WERI-Rb-1 (cell line): ENCODE data around the gene TMEM132D.

Experiments
- DNase-seq: peaks from one replicate; pipeline ENCODE4 v3.0.0-alpha.2; 2020
- H3K27ac ChIP-seq: fragments of 250-450 bp; sonication (Bioruptor Pico); 2 replicates; pipeline ENCODE4 v1.5.1; 2020; ENCODE audit warnings: mild to moderate bottlenecking, moderate library complexity
- H3K27me3 ChIP-seq: fragments of 250-450 bp; sonication (Bioruptor Pico); 2 replicates; pipeline ENCODE4 v1.5.1; 2021; ENCODE audit warnings: mild to moderate bottlenecking, low read depth, moderate library complexity; ENCODE audit not compliant: insufficient read depth, severe bottlenecking
- H3K36me3 ChIP-seq: fragments of 250-450 bp; sonication (Bioruptor Pico); 2 replicates; pipeline ENCODE4 v1.5.1; 2020; ENCODE audit warnings: mild to moderate bottlenecking, moderate library complexity
- H3K4me3 ChIP-seq: 2 replicates; pipeline ENCODE4 v1.5.1; 2011; ENCODE audit warnings: low read depth, mild to moderate bottlenecking, control low read depth, low read length
- H3K9me3 ChIP-seq: fragments of 250-450 bp; sonication (Bioruptor Pico); 2 replicates; pipeline ENCODE4 v1.5.1; 2021; ENCODE audit warnings: mild to moderate bottlenecking, moderate library complexity; ENCODE audit not compliant: severe bottlenecking
- TF ChIP-seq, protein P1 (sequence below): IDR thresholded peaks from 2 replicates; pipeline ENCODE4 v1.5.1; 2011; ENCODE audit warnings: low read depth, mild to moderate bottlenecking, control low read depth, inconsistent platforms, low read length

Gene TMEM132D

GRCh38 chr12:129614221-129614885 lies 289.5 kb downstream of the TMEM132D start:
- Histone ChIP-seq H3K27ac (no peak overlapping the region), H3K4me3 (no peak overlapping the region), H3K9me3 (no peaks in the 10 kb centered on the region), H3K27me3 (no peaks in the 10 kb centered on the region), H3K36me3 (no peaks in the 10 kb centered on the region)
- peak; percentile 24 for DNase-seq
- TF ChIP-seq, protein P1, sequence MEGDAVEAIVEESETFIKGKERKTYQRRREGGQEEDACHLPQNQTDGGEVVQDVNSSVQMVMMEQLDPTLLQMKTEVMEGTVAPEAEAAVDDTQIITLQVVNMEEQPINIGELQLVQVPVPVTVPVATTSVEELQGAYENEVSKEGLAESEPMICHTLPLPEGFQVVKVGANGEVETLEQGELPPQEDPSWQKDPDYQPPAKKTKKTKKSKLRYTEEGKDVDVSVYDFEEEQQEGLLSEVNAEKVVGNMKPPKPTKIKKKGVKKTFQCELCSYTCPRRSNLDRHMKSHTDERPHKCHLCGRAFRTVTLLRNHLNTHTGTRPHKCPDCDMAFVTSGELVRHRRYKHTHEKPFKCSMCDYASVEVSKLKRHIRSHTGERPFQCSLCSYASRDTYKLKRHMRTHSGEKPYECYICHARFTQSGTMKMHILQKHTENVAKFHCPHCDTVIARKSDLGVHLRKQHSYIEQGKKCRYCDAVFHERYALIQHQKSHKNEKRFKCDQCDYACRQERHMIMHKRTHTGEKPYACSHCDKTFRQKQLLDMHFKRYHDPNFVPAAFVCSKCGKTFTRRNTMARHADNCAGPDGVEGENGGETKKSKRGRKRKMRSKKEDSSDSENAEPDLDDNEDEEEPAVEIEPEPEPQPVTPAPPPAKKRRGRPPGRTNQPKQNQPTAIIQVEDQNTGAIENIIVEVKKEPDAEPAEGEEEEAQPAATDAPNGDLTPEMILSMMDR, result no peak

GRCh38 chr12:129613314-129613713 lies 290.5 kb downstream of the TMEM132D start:
- TF ChIP-seq, protein P1, result no peak
- Histone ChIP-seq H3K27ac (no peak overlapping the region), H3K4me3 (no peak overlapping the region), H3K9me3 (no peaks in the 10 kb centered on the region), H3K27me3 (no peaks in the 10 kb centered on the region), H3K36me3 (no peaks in the 10 kb centered on the region)
- DNase-seq, result no peak

DNA sequence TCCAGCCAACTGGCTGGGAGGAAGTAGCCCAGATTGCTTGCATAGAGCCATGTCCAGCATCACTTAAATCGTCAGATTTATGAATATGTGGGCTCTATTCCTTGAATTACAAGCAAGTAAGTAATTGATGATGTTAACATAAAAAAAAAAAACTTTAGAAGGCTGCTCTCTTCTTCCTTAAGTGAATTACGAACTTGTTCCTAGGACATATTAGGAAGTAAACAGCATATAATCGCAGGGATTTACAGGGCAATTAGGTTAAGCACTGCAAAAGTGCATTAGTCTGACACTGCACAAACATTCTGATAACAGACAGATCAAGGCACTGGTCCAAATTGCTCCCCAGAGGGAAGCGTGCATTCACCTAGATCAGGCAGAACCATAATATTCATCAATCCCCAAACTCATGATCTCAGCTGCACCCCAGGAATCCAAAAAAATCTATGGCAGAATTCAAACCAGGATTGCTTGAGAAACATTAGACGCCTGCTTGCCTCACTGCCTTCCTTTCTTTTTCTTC lies 293.2 kb downstream of the TMEM132D start:
- no peak overlapping the region for H3K27ac ChIP-seq

DNA sequence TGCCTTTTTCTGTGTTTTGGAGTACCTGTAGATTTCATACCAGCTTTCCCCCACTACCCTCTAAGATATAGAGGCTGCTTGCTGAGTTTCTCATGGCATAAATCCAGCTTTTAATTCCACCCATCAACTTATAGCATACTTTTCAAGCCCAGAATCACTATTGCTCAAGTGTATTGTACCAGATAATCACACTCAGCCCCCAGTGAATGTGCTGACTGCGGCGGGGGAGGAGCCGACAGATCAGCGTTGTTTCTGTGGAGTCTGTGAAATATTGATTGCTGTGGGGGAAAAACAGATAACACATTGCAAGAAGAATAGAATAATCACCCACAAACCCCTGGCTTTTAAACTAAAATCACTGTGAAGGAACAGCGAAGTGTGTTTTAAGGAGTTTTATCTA lies 296.1 kb downstream of the TMEM132D start:
- H3K27ac ChIP-seq, result no peak overlapping the region
- TF ChIP-seq, protein P1, result no peak
- H3K9me3 ChIP-seq, result no peaks in the 10 kb centered on the region

More for the DNA sequence above, 293.2 kb downstream of the TMEM132D start:
- TF ChIP-seq, protein P1, result no peak
- no peak for DNase-seq
- Histone ChIP-seq H3K27me3 (no peaks in the 10 kb centered on the region), H3K36me3 (no peaks in the 10 kb centered on the region), H3K9me3 (no peaks in the 10 kb centered on the region), H3K4me3 (no peak overlapping the region)

GRCh38 chr12:129607301-129607700 lies 296.5 kb downstream of the TMEM132D start:
- Histone ChIP-seq H3K9me3 (no peaks in the 10 kb centered on the region), H3K27ac (no peak overlapping the region), H3K36me3 (no peaks in the 10 kb centered on the region), H3K27me3 (no peaks in the 10 kb centered on the region), H3K4me3 (no peak overlapping the region)
- DNase-seq, result no peak
- TF ChIP-seq, protein P1, result no peak

More for the DNA sequence above, 296.1 kb downstream of the TMEM132D start:
- Histone ChIP-seq H3K36me3 (no peaks in the 10 kb centered on the region), H3K27me3 (no peaks in the 10 kb centered on the region), H3K4me3 (no peak overlapping the region)
- DNase-seq, result no peak

- H3K36me3 ChIP-seq, result no peaks in the 10 kb centered on the region
- no peak overlapping the region for H3K27ac ChIP-seq
- no peak overlapping the region for H3K4me3 ChIP-seq
- H3K9me3 ChIP-seq, result no peaks in the 10 kb centered on the region
- TF ChIP-seq, protein P1, result no peak
- no peak for DNase-seq
- no peaks in the 10 kb centered on the region for H3K27me3 ChIP-seq
Measured at GRCh38 chr12:129606239-129606638, 297.6 kb downstream of the TMEM132D start.
